GM21423 (cell line): Measurements from ENCODE around the gene PFDN2.

Experiments
- ATAC-seq: cut with Tn5 transposase; IDR thresholded peaks from one replicate; pipeline ENCODE4 v1.9.1; 2021; ENCODE audit warnings: mild to moderate bottlenecking, moderate library complexity; ENCODE audit not compliant: unreplicated experiment

The PFDN2 gene, protein sequence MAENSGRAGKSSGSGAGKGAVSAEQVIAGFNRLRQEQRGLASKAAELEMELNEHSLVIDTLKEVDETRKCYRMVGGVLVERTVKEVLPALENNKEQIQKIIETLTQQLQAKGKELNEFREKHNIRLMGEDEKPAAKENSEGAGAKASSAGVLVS

DNA sequence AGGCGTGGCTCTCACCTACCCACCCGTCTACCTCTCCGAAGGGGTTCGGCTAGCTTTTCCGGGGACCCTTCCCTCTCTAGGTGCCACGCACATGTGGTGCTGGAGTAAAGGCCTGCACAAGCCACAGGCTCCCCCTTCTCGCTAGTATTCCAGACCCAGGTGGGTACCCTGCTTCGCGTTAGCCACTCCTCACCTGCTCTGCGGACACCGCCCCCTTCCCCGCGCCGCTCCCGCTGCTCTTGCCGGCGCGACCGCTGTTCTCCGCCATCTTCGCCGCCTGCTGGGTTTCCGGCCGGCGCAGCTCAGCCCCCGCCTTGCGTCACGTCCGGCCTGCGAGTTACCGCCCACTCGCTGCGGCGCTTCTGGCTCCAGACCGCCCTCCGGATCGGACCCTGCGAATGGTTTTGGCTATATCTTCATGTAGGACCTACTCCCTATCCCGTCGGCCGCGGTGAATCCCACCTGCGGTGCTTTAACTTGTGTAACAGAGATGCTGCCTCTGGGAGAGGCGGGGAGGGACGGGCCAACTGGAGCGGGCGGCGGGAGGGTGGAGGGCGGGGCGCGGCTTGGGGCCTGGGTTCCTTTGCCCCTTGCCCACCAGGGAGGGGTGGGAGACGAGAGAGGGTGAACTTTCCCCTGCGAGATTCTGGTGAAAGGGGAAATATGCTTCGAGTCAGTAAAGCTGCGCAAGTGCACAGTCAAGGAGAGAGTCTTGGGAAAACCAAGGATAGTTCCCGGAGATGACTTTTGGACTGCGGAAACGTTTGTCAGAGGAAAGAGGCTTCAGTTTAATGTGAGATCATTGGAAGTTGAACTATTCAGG is at the start of gene PFDN2, which contains the start of gene NIT1:
PFDN2 (minus strand) TSS at position 279 of the 823 bp plus-strand sequence; CDS start at position 268, 11 bp downstream.
NIT1 (plus strand) TSS at position 347 of the 823 bp plus-strand sequence; CDS start at position 419, 72 bp downstream.
- peak; percentile 78 for ATAC-seq

DNA sequence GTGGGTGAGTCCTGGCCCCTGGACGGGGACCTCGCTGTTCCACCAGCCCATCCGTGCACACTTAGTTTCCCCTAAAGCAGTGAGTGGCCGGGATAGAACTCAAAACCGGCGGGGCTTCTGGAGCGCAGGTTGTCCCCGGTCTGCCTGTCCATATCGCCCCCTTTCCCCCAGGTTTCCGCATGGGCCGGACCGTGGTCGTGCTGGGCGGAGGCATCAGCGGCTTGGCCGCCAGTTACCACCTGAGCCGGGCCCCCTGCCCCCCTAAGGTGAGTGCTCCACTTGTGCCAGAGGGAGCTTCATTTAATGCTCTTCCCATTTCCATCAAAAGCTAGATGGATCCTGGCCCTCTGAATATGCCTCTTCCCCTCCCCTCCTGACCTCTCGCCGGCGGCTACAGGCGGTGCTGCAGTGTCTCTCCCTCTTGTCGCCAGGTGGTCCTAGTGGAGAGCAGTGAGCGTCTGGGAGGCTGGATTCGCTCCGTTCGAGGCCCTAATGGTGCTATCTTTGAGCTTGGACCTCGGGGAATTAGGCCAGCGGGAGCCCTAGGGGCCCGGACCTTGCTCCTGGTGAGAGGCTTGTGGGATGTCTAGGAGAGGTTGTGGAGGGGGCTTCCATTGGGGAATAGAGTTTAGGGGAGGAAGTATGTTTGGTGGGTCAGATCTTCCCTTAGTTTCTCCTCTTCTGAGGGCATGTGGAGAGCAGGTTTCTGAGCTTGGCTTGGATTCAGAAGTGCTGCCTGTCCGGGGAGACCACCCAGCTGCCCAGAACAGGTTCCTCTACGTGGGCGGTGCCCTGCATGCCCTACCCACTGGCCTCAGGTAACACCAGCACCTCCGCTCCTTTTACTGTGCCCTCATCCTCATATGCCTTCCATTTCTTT is 49.1 kb upstream of the PFDN2 start:
- ATAC-seq = peak; percentile 2

DNA sequence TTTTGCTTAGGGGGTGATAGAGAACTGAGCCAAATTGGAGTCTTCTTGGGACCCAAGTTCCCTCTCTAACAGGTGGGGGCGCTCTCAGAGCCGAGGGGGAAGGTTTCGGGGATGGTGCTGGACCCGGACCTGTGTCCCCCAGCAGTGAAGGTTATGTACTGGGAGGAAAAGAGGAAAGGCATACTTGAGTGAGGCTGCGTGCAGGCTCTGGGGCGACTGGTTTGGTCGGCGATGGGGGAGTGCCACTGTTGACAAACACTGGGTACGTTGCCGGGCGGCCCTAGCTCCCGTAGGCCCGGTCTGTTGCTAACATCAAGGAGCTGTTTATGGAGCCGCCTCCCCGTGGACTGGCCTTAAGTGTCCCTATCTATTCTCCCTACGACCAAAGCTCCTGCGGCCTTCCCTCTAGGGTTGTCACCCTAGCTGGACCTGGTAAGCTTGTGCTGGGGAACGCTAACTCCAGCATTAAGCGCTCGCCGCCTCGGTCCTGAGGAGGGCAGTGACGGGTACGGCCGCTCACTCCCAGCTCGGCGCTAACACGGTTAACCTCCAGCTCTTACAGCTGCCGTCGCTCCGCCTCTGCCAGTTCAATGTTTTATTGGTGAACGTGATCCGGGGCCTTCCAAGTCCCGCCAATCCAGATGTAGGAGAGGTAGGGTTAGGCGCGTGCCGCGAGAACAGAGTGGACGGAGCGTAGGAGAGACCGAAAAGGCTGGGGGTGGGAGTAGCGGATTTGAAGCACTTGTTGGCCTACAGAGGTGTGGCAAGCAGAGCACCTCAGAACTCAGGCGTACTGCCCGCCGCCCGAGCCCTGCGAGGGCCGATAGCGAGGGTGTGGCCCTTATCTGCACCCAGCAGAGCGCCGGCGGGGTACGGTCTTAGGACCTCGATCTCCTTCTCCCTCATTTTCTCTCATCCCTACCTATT is 48.2 kb upstream of the PFDN2 start, which contains the start of gene PPOX:
PPOX (plus strand) TSS at position 685 of the 927 bp plus-strand sequence. CDS start 422 bp downstream, outside the sequence.
- ATAC-seq = peak; percentile 87

DNA sequence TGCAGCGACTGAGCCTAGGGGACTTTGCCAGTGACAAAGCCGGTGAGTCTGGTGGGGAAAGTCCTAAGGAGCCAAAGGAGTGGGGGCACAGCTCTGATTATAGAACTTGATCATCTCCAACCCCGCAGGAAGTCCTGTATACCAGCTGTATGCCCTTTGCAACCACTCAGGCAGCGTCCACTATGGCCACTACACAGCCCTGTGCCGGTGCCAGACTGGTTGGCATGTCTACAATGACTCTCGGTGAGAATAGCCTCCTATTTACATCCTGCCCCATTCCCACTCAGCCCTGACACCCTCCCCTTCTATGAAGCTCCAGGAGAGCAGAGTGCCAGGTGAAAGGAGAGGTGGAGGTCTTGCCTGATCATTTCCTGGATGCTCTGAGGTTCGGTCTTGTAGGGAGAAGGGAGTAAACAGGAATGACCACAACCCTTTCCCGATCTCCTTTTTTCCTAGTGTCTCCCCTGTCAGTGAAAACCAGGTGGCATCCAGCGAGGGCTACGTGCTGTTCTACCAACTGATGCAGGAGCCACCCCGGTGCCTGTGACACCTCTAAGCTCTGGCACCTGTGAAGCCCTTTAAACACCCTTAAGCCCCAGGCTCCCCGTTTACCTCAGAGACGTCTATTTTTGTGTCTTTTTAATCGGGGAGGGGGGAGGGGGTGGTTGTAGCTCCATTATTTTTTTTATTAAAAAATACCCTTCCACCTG is 47.2 kb upstream of the PFDN2 start:
- no peak for ATAC-seq

DNA sequence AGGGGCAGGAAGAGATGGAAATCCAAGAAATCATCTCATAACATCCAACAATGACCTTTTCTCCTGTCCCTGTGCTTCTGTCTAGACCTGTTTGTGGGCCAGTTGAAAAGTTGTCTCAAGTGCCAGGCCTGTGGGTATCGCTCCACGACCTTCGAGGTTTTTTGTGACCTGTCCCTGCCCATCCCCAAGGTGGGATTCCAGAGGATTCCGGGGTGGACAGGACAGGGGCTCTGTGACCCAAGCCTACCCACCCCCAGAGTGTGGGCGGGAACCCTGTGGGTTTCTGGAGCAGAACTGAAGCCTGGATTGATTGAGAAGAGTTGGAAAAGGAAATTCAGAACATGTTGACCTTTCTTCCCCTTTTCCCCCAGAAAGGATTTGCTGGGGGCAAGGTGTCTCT is 46.0 kb upstream of the PFDN2 start:
- no peak for ATAC-seq

DNA sequence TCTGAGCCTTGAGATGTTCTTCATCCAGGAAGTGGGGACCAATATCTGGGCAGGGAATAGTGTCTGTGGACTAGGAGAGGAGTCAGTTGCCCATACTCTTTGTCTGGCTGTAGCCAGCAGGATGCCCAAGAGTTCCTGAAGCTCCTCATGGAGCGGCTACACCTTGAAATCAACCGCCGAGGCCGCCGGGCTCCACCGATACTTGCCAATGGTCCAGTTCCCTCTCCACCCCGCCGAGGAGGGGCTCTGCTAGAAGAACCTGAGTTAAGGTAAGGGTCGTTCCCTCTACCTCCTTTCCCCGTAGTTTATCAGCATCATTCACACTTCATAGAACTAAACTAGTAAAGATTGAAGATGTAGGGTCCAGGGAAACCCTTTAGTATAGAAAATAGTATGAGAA is 45.0 kb upstream of the PFDN2 start:
- no peak for ATAC-seq

DNA sequence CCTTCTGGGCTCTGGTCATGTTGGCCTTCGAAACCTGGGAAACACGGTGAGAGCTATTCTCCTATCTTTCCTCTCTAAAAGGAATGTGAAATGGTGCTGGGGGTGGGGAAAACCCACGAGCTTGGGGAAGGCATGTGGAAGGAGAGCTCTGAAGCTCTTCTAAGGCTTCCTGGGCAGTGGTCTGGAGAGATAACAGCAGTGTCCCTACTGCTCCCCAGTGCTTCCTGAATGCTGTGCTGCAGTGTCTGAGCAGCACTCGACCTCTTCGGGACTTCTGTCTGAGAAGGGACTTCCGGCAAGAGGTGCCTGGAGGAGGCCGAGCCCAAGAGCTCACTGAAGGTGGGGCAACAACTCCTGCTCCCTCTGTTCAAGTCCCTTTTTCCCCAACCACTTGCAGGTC is 44.2 kb upstream of the PFDN2 start:
- no peak for ATAC-seq

DNA sequence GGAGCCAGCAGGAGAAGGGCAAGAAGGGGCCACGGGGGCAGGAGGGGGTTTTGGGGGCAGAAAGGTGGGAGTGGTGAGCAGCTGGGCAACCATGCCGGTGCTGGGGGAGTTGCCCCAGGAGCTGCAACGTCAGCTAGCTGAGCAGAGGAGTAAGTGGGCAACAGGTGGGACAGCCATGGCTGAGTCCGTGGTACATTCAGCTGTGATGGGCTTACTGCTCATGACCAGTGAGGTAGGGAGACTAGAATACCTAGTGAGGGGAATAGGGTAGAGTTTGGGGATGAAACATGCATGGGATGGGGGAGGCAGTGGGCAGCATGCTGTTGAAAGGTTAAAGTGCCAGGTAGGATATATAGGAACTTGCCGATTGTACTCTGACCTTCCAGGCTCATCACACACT is 43.8 kb upstream of the PFDN2 start:
- ATAC-seq = no peak

DNA sequence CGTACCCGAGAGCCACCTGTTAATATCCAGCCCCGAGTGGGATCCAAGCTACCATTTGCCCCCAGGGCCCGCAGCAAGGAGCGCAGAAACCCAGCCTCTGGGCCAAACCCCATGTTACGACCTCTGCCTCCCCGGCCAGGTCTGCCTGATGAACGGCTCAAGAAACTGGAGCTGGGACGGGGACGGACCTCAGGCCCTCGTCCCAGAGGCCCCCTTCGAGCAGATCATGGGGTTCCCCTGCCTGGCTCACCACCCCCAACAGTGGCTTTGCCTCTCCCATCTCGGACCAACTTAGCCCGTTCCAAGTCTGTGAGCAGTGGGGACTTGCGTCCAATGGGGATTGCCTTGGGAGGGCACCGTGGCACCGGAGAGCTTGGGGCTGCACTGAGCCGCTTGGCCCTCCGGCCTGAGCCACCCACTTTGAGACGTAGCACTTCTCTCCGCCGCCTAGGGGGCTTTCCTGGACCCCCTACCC is 42.9 kb upstream of the PFDN2 start:
- no peak for ATAC-seq

DNA sequence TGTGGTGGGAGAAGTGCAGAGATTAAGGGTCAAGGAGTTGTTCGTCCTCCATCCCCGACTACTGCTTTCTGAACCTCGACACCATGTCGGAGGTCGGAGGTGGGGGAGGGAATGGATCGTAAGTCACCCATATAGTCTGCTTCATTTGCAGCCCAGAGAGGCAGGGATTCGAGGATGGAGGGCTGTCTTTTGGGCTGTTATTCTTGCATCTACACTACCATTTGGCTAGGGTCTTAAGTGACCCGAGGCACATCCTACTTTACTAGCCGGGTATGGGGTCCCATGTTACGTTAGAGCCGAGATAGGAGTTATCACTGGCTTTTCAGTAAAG is 42.0 kb upstream of the PFDN2 start:
- no peak for ATAC-seq

DNA sequence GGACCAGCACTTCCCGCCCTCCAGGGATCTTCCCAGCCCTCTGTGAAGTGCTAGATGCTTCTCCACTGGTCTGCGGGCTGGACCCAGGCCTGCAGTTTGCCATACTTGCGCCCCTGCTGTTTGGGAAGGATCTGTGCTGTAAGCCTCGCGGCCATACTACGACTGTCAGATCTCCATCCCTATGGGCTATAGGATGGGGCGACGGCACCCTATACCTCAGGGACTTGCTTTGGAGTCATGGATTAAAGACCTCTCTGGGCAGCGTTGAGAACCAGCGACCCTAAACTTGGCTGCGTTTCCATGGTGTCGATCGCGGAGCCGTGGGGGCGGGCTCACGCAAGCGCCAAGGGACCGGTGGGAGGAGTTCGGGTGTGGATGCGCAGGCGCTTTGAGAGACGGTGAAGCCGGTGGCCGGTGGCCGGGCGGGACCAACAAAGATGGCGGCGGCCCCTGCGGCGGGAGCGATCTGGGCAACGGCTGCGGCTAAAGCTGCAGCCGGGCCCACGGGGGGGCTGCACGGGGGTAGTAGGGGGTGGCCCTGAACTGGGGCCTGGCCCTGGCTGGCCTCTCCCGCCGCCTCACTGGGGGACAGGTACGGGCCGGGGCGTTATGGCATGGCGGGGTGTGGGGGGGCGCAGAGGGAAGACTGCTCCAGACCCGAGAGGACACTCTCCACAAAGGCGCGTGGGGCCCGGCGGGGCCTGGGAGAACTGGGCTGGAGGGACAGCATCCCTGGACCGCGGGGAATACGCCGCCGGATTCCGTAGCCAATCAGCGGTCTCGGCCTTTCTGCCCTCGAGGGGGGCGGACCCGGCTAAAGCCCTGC is 41.5 kb upstream of the PFDN2 start, which contains the start of gene USP21:
USP21 (plus strand) TSS at position 414 of the 826 bp plus-strand sequence. CDS start 1,141 bp downstream, outside the sequence.
- ATAC-seq = peak; percentile 84

DNA sequence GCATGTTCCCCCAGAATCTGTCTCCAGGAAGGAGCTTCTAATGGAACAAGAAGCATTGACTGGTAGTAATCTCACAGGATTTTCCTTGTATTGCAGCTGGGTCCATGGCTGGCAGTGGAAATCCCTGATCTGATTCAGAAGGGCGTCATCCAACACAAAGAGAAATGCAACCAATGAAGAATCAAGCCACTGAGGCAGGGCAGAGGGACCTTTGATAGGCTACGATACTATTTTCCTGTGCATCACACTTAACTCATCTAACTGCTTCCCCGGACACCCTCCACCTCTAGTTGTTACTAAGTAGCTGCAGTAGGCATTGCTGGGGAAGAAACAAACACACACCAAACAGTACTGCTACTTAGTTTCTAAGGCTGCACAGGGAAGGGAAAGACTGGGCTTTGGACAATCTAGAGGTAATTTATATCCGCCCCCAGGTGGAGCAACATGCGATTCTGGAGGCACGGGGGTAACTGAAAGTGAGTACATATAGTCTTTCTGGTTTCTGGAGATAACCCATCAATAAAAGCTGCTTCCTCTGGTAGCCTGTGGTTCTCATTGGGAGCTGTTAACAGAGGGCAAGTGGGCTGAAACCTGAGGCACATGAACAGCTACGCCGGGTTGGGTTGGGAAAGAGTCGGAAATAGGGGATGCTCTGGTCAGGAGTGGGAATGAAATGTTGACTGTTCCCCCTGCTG is 40.6 kb upstream of the PFDN2 start:
- ATAC-seq = no peak

DNA sequence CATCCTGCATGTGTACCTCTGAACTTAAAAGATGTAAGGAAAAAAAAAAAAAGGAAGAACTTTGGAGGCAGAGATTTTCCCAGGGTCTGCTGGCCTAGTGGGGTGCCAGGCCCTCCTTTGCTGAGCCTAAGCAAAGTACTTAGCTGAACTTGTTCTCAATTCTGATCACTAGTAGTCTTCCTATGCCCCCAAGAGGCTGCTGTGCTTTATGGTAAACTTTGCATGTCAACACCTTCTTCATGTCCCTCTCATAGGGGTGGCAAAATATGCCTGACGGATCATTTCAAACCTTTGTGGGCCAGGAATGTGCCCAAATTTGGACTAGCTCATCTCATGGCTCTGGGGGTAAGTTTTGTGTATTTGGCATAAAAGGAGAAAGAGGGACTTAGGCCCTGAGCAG is 40.0 kb upstream of the PFDN2 start:
- ATAC-seq = no peak

DNA sequence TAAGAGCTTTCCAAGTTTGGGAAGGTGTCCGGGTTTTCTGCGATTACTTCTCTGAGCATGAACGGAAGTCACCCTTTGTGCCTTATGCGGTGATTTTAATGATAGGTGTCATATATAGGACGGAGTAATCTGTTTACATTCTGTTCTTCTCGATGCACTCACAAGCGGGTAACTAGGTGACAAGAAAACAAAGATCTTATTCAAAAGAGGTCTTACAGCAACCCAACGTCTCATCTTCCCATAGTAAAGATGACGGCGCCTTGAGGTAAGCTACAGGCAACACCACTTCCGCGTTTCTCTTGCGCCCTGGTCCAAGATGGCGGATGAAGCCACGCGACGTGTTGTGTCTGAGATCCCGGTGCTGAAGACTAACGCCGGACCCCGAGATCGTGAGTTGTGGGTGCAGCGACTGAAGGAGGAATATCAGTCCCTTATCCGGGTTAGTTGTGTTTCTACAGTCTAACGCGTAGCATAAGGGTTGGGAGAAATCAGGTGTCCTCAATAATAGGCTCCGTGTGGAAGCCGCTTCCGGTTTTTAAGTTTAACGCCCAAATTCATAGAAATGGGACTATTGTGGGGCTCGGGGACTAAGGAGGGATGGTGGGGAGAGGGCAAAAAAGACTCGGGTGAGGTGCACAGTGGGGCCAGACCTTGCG is 36.0 kb upstream of the PFDN2 start, which contains the start of gene UFC1:
UFC1 (plus strand) TSS at position 297 of the 656 bp plus-strand sequence; CDS start at position 317, 20 bp downstream.
- ATAC-seq = peak; percentile 92

DNA sequence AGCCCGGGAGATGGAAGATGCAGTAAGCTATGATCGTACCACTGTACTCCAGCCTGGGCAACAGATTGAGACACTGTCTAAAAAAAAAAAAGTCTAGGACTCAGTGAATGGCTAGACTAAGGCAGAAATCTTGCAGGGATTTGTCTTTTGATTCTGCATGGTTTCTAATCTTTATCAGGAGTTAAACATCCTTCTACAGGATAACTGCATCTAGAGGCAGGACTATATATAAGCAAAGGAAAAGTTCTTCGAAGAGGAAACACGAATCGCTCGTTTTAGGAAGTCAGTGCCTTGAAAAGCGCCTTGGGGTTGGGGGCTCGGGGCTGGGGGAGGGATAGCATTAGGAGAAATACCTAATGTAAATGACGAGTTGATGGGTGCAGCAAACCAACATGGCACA is 35.3 kb upstream of the PFDN2 start:
- no peak for ATAC-seq

DNA sequence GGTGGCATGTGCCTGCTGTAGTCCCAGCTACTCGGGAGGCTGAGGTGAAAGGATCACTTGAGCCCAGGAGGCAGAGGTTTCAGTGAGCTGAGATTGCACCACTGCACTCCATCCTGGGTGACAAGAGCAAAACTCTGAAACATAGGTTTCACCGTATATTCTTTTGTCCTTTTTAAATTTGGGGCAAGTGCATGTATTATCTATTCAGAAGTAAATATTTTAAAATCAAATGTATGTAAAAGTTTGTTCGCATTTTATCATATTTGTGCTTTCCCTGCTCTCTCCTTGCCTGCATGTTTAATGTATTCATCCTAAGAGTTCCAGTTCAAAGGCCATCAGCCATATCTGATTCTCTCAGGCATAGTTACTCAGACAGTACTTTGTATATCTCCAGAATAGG is 28.0 kb upstream of the PFDN2 start:
- ATAC-seq = no peak

DNA sequence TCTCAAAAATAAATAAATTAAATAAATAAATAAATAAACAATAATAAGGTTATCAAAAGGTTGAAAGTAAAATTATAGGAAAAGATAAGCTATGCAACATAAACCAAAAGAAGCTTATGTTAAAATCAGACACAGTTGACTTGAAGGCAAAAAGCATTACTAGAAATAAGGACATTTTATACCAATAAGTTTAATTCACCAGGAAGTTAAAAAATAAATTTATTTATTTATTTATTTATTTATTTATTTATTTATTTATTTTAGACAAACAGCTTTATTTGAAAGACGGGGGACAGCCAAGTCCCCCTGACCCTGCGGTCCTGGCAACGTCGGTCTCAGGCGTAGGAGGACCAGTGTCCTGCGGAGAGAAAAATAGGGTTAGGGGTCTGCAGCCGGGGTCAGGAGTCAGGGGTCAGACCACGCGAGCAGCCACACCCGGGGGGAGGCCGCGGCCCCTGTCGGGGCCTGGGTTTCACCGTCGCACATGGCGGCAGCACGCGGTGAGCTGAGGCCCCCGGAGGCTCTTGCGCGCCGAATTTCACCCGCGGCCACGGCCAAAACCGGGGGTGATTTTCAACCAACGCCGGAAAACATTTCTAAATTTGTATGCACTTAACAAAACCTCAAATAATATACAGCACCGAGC is 23.0 kb upstream of the PFDN2 start:
- no peak for ATAC-seq
